HG03108 (cell line): Measurements from ENCODE around the gene DPYSL4.
"Not testable (repeated sequence)": the region's sequence is repeated elsewhere in the genome, so short reads cannot be mapped to it uniquely, and the experiment has no call there.

Experiments
- ATAC-seq: cut with Tn5 transposase; IDR thresholded peaks from one replicate; pipeline ENCODE4 v1.9.1; 2021; ENCODE audit warnings: moderate library complexity; ENCODE audit not compliant: unreplicated experiment

DPYSL4 gene

DNA sequence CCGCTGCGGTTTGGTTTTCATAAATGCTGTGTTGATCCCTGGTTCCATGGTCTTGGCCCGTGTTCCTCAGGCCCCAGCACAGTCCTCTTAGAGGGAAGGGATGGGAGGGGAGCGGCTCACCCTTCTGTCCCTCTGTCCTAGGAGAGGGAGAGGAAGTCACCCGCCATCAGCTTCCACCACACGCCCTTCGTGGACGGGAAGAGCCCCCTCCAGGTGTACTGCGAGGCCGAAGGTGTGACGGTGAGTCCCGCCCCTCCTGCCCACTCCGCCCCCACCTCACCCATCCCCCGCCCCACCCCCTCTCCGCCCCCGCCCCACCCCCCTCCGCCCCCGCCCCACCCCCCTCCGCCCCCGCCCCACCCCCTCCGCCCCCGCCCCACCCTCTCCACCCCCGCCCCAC, 37.5 kb upstream of the DPYSL4 start:
- ATAC-seq: no peak

DNA sequence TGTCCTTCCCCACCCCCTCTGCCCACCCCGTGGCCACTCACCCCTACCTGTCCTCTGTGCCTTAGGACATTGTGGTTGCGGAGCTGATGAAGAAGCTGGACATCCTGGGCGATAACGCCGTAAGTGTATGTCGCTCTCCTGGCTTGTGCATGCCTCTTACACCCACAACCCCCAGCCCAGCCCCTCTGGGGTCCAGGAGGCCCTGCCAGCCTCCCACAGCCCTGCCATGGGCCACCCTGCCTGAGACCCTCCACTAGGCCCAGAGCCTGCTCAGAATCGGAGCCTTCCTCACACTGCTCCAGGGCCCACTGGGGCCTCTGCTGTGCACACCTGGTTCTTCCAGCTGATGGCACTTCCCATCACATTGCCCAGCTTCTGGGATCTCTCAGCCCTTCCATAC, 36.8 kb upstream of the DPYSL4 start:
- ATAC-seq: no peak

DNA sequence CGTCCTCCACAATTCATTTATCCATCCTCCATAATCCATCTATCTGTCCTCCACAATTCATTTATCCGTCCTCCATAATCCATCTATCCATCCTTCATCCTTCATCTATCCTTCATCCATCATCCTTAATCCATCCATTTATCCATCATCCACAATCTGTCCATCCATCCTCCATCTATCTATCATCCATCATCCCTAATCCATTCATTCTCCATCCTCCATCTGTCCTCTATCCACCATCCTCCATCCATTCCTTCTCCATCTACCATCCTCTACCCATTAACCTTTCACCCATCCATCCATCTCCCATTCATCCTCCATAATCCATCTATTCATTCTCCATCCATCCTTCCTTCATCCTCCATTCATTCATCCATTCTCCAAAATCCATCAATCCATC, 36.0 kb upstream of the DPYSL4 start:
- ATAC-seq: no peak

DNA sequence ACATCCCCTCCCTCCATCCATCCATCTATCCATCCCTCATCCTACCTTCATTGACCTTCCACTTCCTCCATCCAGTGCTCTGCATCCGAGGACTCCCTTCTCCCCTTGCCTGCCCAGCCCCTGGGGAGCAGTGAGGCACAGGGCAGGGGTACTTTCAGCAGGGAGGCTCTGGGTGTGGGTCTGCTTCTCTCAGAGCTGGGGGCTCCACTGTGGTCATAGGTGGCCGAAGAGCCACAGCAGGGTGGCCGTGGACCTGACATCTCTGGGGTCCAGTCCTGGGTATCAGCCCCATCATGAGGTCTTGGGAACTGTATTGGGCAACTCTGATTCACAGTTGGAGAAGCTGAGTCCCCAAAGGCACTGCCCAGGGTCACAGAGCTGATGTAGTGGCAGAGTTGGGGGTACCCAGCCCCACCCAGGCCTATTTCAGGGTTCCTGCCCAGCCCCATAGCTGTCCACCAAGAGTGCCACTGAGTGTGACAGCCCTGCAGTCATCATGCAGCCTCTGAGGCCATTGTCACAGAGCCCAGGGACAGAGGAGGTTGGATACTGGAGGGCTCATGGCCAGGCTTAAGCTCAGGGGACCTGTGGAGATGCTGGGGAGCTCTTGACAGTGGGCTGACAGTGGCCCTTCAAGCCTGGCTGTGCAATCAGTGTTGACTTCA, 35.3 kb upstream of the DPYSL4 start:
- no peak for ATAC-seq

DNA sequence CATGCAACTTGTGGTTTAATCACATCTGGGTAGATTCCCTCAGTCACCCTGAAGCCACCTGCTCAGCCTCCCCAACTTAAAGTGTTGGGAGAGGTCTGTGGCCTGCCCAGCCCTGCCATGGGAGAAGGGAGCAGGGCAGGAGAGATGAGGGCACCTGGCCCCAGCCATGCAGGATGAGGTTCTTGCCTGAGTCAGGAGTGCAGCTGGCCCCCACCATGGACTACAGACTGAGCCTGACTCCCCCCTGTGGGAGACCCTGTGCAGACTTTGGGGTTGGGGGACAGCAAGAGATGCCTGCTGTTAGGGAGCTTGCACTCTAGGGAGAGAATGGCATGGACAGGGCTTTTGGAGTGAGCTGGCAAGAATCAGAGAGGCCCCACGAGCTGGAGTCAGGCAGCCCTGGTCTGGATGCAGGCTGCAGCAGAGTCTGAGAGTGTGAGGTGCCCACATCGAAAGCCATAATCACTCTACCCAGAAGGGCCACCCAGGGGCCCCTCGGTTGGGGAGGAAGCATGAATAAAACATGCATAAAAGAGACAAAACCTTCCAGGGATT, 34.7 kb upstream of the DPYSL4 start:
- no peak for ATAC-seq

DNA sequence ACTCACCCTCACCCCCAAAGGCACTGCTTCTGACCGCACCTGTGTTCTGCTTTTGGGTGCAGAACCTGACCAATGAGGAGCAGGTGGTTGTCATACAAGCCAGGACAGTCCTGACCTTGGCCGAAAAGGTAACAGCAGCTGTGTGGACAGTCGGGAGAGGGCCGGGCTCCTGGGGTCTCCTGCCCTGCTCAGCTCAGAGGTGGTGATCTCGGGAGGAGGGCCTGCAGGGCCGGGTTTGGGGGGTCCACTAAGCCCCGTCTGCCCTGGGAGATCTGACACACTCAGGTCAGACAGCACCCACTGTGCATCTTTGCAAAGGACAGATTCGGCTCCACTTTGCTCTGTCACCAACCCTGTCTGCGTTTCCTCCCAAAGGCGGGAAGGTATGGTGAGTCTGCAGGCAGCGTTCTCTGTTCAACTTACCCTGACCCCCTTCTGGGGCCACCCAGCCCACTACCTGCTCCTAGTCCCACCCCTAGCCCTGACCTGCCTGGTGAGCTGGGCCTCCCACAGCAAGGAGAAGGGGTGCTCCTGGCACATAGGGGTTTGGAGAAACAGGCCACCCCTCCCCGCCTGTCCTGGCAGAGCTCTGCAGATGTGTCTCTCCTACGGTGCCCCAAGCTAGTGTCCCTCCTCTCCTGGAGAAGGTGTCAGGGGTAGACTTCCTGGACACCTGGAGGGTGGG, 33.7 kb upstream of the DPYSL4 start:
- no peak for ATAC-seq

DNA sequence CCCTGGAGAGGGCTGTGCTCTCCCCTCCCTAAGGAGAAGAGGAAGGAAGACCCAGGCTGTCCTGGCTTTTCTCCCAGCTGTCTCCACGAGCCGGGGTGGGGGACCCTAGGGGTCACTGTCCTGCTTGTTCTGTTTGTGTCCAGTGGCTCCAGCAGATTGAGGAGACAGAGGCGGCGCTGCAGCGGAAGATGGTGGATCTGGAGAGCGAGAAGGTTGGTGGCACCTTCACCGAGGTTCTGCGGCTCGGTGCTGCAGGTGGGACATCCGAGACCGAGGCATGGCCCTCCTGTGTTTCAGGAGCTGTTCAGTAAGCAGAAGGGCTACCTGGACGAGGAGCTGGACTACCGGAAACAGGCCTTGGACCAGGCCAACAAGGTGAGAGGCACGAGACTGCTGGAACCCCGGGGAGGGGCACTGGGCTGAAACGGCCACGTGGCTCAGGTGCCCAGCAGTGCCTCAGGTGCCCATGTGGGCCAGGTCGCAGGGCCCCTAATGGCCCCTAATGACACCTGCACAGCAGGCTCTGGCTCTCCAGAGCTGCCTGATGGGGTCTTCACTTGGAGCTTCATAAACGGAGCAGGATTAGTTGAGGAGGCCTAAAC, 33.0 kb upstream of the DPYSL4 start:
- ATAC-seq: no peak

DNA sequence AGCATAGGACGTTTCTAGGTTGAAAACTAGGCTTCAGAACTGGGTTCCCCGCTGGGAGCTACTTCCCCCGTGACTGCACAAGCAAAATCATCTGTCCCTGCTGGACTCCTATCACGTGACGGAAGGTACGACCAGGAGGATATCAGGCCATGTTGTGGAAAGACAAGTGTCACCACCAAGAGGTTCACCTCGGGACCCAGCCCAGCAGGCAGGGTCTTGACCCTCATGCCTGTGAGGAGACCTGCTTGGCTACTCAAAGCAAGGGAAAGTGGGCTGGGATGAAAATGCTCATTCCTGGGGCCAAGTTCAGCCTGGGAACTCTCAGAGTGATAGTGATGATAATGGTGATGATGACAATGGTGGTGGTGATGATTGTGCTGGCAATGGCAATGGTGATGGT, 32.3 kb upstream of the DPYSL4 start:
- no peak for ATAC-seq

DNA sequence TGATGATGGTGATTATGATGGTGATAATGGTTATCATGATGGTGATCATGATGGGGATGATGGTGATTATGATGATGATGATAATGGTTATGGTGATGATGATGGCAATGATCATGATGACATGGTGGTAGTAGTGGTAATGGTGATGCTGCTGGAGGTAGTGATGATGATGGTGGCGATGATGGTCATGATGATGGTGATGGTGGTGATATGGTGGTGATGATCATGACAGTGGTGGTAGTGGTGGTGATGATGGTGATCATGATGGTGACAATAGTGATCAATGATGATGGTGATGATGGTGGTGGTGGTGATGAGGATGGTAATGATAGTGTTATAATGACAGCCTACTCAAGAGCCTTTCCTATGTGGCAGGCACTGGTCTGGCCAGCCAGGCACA, 31.8 kb upstream of the DPYSL4 start:
- no peak for ATAC-seq

DNA sequence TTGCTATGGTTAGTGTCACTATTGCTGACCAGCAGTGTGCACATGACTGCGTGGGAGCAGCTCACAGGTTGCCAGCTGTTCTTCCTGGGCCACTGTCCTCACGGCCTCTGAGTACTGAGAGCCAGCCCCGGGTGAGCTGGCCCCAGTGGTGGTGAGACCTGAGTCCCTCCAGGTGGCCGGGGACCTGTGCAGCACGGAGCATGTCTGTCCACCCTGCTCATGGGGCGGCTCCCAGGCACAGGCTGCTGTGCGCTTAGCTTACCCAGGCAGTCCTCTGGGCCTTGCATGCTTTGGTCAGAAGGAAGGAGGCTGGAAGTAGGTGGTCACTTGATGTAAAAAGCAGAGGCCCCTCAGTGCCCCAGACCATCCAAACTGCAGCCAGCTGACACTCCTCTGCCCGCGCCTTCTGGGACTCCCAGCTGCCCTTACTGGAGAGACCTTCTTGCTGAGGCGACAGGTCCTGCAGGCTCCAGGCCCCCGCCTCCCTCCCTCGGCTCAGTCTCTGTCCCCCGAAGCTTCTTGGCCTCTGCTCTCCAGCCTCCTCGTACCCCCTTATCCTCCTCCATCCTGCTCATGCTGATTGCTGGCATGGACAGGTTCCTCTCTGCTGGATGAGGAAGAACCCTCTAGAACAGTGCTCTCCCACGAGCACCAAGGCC, 30.9 kb upstream of the DPYSL4 start:
- no peak for ATAC-seq

DNA sequence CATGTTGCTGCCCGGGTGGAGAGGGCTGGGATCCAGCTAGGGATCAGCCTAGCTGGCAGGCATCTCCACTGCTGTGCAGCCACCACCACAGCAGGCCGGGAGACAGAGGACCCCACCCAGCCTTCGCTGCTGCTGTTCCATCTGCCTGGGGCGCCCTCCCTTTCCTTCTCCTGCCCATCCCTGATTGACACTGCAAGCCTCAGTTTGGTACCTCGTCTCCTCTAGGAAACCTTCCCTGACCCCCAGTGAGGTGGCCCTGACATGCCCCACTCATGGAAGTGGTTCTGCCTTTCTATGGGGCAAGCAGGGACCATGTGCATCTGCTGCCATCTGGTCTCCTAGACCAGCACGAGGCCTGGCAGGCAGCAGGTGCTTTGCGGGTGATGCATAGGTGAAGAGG, 30.4 kb upstream of the DPYSL4 start:
- no peak for ATAC-seq

DNA sequence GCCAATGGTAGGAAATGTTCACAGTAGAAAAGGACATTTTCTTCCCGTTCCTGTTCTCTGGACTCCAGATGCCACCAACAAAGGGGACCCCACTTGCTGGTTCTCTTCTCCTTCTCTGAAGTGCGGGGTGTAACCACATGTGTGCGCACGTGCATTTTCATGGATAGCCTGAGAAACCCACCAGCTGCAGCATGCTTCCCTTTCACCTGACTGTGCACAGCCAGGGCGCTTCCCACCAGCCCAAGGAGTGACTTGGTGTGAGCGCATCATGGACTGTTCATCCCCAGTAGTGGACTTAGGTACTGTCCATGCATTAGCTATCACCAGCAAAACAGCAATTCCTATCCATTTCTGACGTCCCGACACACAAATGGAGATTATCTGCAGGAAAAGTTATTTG, 29.6 kb upstream of the DPYSL4 start:
- no peak for ATAC-seq

DNA sequence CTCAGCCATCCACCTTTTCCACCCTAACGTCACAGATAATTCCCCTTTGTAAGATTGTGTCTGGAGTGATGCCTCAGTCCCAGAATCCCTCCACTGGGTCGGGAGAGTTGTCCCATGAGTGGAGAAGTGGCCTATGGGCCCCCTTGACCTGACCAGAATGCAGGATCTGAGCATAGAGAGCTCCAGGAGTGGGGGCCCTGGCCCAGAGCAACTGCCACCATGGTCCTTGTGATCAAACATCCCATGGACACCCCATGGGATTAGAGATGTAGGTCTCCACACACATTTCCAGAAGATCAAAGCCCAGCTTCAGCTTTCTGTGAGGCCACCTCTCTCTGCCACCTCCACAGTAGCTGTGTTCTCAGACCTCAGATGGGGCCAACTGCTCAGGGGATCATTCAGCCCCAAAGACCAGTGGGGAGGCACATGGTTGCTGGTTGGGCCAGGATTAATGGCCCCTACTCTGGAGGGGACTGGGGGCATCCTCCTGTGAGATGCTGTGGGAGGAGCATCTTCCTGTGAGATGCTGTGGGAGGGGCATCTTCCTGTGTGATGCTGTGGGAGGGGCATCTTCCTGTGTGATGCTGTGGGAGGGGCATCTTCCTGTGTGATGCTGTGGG, 28.5 kb upstream of the DPYSL4 start:
- no peak for ATAC-seq

DNA sequence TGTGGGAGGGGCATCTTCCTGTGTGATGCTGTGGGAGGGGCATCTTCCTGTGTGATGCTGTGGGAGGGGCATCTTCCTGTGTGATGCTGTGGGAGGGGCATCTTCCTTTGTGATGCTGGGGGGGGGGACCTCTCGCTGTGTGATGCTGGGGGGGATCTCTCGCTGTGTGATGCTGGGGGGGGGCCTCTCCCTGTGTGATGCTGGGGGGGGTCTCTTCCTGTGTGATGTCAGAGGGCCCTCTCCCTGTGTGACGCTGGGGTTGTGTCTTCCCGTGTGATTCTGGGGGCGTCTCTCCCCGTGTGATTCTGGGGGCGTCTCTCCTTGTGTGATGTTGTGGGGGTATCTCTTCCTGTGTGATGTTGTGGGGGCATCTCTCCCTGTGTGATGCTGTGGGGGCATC, 27.9 kb upstream of the DPYSL4 start:
- ATAC-seq: no peak

DNA sequence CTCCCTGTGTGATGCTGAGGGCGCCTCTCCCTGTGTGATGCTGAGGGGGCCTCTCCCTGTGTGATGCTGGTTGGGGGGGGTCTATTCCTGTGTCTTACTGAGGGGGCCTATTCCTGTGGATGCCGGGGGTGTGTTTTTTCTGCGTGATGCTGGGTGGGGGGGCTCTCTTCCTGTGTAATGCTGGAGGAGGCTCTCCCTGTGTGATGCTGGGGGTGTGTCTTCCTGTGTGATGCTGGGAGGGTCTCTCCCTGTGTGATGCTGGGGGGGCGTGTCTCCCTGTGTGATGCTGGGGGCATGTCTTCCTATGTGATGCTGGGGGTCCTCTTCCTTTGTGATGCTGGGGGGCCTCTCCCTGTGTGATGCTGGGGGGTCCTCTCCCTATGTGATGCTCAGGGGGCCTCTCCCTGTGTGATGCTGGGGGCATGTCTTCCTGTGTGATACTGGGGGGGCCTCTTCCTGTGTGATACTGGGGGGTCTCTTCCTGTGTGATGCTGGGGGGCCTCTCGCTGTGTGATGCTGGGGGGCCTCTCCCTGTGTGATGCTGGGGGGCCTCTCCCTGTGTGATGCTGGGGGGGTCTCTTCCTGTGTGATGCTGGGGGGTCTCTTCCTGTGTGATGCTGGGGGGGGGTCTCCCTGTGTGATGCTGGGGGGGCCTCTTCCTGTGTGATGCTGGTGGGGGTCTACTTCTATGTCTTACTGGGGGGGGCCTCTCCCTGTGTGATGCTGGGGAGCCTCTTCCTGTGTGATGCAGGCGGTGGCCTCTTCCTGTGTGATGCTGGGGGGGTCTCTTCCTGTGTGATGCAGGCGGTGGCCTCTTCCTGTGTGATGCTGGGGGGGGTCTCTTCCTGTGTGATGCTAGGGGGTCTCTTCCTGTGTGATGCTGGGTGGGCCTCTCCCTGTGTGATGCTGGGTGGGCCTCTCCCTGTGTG, 27.2 kb upstream of the DPYSL4 start:
- ATAC-seq: not testable (repeated sequence)

DNA sequence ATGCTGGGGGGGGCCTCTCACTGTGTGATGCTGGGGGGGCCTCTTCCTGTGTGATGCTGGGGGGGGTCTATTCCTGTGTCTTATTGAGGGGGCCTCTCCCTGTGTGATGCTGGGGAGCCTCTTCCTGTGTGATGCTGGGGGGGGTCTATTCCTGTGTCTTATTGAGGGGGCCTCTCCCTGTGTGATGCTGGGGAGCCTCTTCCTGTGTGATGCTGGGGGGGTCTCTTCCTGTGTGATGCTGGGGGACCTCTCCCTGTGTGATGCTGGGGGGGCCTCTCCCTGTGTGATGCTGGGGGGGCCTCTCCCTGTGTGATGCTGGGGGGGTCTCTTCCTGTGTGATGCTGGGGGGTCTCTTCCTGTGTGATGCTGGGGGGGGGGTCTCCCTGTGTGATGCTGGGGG, 26.5 kb upstream of the DPYSL4 start:
- ATAC-seq: not testable (repeated sequence)

DNA sequence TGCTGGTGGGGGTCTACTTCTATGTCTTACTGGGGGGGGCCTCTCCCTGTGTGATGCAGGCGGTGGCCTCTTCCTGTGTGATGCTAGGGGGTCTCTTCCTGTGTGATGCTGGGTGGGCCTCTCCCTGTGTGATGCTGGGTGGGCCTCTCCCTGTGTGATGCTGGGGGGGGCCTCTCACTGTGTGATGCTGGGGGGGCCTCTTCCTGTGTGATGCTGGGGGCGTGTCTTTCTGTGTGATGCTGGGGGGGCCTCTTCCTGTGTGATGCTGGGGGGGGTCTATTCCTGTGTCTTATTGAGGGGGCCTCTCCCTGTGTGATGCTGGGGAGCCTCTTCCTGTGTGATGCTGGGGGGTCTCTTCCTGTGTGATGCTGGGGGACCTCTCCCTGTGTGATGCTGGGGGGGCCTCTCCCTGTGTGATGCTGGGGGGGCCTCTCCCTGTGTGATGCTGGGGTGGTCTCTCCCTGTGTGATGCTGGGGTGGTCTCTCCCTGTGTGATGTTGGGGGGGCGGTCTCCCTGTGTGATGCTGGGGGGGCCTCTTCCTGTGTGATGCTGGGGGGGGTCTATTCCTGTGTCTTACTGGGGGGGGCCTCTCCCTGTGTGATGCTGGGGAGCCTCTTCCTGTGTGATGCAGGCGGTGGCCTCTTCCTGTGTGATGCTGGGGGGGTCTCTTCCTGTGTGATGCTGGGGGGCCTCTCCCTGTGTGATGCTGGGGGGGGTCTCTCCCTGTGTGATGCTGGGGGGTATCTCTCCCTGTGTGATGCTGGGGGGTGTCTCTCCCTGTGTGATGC, 25.7 kb upstream of the DPYSL4 start:
- not testable (repeated sequence) for ATAC-seq

DNA sequence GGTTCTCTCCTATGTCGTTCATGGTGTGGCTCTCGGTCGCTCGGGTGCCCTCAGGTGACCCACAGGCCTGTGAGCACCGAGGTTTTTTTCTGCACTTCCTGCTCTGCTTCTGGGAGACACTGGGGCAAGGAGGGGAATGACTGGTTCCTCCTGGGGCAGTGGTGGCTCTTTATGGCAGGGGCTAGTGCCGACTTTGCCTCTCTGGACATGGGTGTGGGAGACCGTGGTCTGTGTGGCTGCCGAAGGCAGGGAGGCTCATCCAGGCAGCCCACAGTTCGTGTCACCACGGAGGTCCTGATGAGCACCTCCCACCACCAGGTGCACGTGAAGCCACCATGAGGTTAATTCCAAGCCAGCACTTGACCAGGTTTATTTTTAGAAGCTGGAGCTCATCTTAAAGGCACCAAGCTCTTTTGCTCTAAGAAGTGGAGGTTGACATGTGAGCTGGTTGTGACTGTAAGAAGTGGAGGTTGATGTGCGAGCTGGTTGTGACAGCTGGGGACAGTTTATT, 24.7 kb upstream of the DPYSL4 start:
- no peak for ATAC-seq

DNA sequence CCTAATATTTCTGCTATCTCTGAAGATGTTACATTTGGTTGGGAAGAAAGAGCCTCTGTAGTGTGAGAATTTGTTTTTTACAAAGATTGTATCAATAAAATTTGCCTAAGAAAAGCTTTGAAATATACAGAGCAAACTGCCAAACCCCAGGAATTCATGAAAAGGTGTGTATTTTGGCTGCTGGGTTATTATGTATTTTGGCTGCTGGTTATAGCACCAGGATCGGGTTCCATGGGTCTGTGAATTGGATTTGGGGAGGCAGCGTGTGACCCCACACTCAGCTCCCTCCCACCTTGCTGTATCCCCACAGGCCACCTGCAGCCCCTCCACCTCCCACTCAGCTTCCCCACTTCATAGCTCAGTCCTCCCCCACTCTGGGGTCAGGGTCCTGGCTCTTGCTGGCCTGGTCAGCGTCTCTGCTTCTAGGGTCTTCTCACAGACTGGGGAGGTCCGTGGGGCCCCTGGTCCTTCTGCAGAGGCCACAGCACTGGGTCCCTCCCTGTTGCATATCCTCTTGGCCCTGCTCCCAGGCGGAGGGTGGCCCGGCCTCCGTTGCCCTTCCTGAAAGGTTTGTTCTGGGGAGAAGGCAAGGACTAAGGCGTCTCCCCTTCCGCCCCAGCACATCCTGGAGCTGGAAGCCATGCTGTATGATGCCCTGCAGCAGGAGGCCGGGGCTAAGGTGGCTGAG, 24.0 kb upstream of the DPYSL4 start:
- no peak for ATAC-seq
